PC-3 (cell line): ENCODE results near the gene PBX3. TPM values are rescaled to one million over a fixed set of nuclear protein-coding genes. Genes with fewer than 3 reads are reported as not detected.

ENCODE experiments used
- ATAC-seq: fragments of 200-7000 bp; cut with Tn5 transposase; 2 replicates; pipeline ENCODE4 v1.9.1; 2020; ENCODE audit warnings: mild to moderate bottlenecking, moderate library complexity
- BruUV-seq: library from RNA; stranded (reverse); fragments of 400-500 nt; replicated peaks from 2 replicates; lab custom pipeline; 2021; lab: Mats Ljungman, UMichigan
- CTCF ChIA-PET: fragments of 300-600 bp; sonication (Branson Sonifier 250); formaldehyde crosslinking; loops from one replicate; lab custom pipeline; 2022; ENCODE audit warnings: antibody characterized with exemption; lab: Charles Lee
- POLR2A ChIA-PET: fragments of 300-600 bp; sonication (Branson Sonifier 250); formaldehyde crosslinking; loops from one replicate; lab custom pipeline; 2022; ENCODE audit warnings: antibody characterized with exemption; ENCODE audit not compliant: unreplicated experiment; lab: Charles Lee
- DNase-seq: peaks from one replicate; pipeline ENCODE4 v3.0.0-alpha.2; 2015
- H2AFZ ChIP-seq: fragments of 300-600 bp; sonication (generic); 2 replicates; pipeline ENCODE4 v1.6.0; 2016; ENCODE audit warnings: antibody characterized with exemption, low read length
- H3F3A ChIP-seq: fragments of 300-600 bp; sonication (generic); one replicate; pipeline ENCODE4 v1.6.0; 2017; ENCODE audit warnings: antibody characterized with exemption, low read length, control low read depth, mild to moderate bottlenecking; ENCODE audit not compliant: unreplicated experiment
- H3K27ac ChIP-seq: fragments of 300-600 bp; sonication (generic); 2 replicates; pipeline ENCODE4 v1.5.1; 2016; ENCODE audit warnings: mild to moderate bottlenecking, low read length
- H3K27me3 ChIP-seq: fragments of 300-600 bp; sonication (generic); 2 replicates; pipeline ENCODE4 v1.6.1; 2016; ENCODE audit warnings: low read length, mixed read lengths
- H3K36me3 ChIP-seq: fragments of 300-600 bp; sonication (generic); 2 replicates; pipeline ENCODE4 v1.6.1; 2016; ENCODE audit warnings: low read depth, mixed run types, low read length, mixed read lengths
- H3K4me1 ChIP-seq: fragments of 300-600 bp; sonication (generic); 2 replicates; pipeline ENCODE4 v1.5.1; 2016; ENCODE audit warnings: low read length; ENCODE audit not compliant: insufficient read depth
- H3K4me2 ChIP-seq: fragments of 300-600 bp; sonication (generic); 2 replicates; pipeline ENCODE4 v1.6.0; 2016; ENCODE audit warnings: low read length
- H3K4me3 ChIP-seq: fragments of 300-600 bp; sonication (generic); 2 replicates; pipeline ENCODE4 v1.5.1; 2016; ENCODE audit warnings: mild to moderate bottlenecking, low read length, mixed read lengths
- H3K79me2 ChIP-seq: fragments of 300-600 bp; sonication (generic); 2 replicates; pipeline ENCODE4 v1.6.1; 2017; ENCODE audit warnings: low read length, mixed read lengths
- H3K9ac ChIP-seq: fragments of 300-600 bp; sonication (generic); 2 replicates; pipeline ENCODE4 v1.6.0; 2016; ENCODE audit warnings: mild to moderate bottlenecking, low read length
- H3K9me2 ChIP-seq: fragments of 300-600 bp; sonication (generic); replicated peaks from 2 replicates; pipeline ENCODE4 v1.6.1; 2016; ENCODE audit warnings: mixed run types, low read length, mixed read lengths
- H3K9me3 ChIP-seq: fragments of 300-600 bp; sonication (generic); 2 replicates; pipeline ENCODE4 v1.6.1; 2016; ENCODE audit warnings: low read length, mixed read lengths
- H4K20me1 ChIP-seq: fragments of 300-600 bp; sonication (generic); 2 replicates; pipeline ENCODE4 v1.6.1; 2016; ENCODE audit warnings: low read length, mixed read lengths
- EZH2 ChIP-seq: fragments of 300-600 bp; sonication (generic); IDR thresholded peaks from one replicate; pipeline ENCODE4 v1.6.1; 2017; ENCODE audit warnings: antibody characterized with exemption, mild to moderate bottlenecking, low read length; ENCODE audit not compliant: unreplicated experiment
- EZH2phosphoT487 ChIP-seq: fragments of 300-600 bp; sonication (generic); IDR thresholded peaks from 2 replicates; pipeline ENCODE4 v1.6.1; 2018; ENCODE audit warnings: mild to moderate bottlenecking, antibody characterized with exemption, low read length, borderline replicate concordance
- intact Hi-C: fragments of 100-400 bp; cut with micrococcal nuclease; formaldehyde crosslinking; loops from 2 replicates; pipeline ENCODE4 v1.9.0; 2023
- total RNA-seq: library from RNA; depleted of rRNA; stranded (reverse); fragments of >200 nt; gene quantifications from 2 replicates; pipeline ENCODE4 v1.2.3, GENCODE V29; 2014
- TF ChIP-seq, protein P1 (sequence below): fragments of 300-600 bp; sonication (generic); conservative IDR thresholded peaks from 2 replicates; pipeline ENCODE4 v1.5.1; 2017; ENCODE audit warnings: antibody characterized with exemption, low read depth, mild to moderate bottlenecking, low read length

The PBX3 gene
- total RNA-seq, 1 experiment from 2014 or later = 35.5 TPM

GRCh38 chr9:125805586-125805985, 58.4 kb downstream of the PBX3 start:
- no peaks in the 10 kb centered on the region for H4K20me1 ChIP-seq
- no peaks in the 10 kb centered on the region for H3K9me3 ChIP-seq
- DNase-seq = no peak
- H3K4me2 ChIP-seq = no peak overlapping the region
- ChIA-PET CTCF (no interaction called here), POLR2A (no interaction called here)
- no peak overlapping the region for H3K4me3 ChIP-seq
- no peaks in the 10 kb centered on the region for H3K36me3 ChIP-seq
- H3K9ac ChIP-seq = no peak overlapping the region
- BruUV-seq = no TSS peak
- no peaks in the 10 kb centered on the region for H3K27me3 ChIP-seq
- H3K4me1 ChIP-seq = no peaks in the 10 kb centered on the region
- no peaks in the 10 kb centered on the region for H3F3A ChIP-seq
- no peak overlapping the region for H3K27ac ChIP-seq
- no peak for ATAC-seq
- no peak for TF ChIP-seq EZH2
- TF ChIP-seq, protein P1, sequence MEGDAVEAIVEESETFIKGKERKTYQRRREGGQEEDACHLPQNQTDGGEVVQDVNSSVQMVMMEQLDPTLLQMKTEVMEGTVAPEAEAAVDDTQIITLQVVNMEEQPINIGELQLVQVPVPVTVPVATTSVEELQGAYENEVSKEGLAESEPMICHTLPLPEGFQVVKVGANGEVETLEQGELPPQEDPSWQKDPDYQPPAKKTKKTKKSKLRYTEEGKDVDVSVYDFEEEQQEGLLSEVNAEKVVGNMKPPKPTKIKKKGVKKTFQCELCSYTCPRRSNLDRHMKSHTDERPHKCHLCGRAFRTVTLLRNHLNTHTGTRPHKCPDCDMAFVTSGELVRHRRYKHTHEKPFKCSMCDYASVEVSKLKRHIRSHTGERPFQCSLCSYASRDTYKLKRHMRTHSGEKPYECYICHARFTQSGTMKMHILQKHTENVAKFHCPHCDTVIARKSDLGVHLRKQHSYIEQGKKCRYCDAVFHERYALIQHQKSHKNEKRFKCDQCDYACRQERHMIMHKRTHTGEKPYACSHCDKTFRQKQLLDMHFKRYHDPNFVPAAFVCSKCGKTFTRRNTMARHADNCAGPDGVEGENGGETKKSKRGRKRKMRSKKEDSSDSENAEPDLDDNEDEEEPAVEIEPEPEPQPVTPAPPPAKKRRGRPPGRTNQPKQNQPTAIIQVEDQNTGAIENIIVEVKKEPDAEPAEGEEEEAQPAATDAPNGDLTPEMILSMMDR = no peak
- TF ChIP-seq EZH2phosphoT487 = no peak
- intact Hi-C loops = no loop called here
- H3K9me2 ChIP-seq = no peaks in the 10 kb centered on the region
- H2AFZ ChIP-seq = no peak overlapping the region
- no peaks in the 10 kb centered on the region for H3K79me2 ChIP-seq

GRCh38 chr9:125807079-125807478, 59.9 kb downstream of the PBX3 start:
- Histone ChIP-seq H3K36me3 (no peaks in the 10 kb centered on the region), H3K9ac (no peak overlapping the region), H3K4me3 (no peak overlapping the region), H3F3A (no peaks in the 10 kb centered on the region), H3K9me3 (no peaks in the 10 kb centered on the region), H3K9me2 (no peaks in the 10 kb centered on the region), H3K27me3 (no peaks in the 10 kb centered on the region), H3K4me2 (no peak overlapping the region), H2AFZ (no peak overlapping the region), H4K20me1 (no peaks in the 10 kb centered on the region), H3K27ac (no peak overlapping the region), H3K4me1 (no peaks in the 10 kb centered on the region), H3K79me2 (no peaks in the 10 kb centered on the region)
- no peak for DNase-seq
- ChIA-PET POLR2A (no interaction called here), CTCF (no interaction called here)
- ATAC-seq = no peak
- BruUV-seq = no TSS peak
- TF ChIP-seq, protein P1 = no peak
- TF ChIP-seq EZH2phosphoT487 = no peak
- no peak for TF ChIP-seq EZH2
- intact Hi-C loops = no loop called here

GRCh38 chr9:125810161-125810560, 63.0 kb downstream of the PBX3 start:
- POLR2A ChIA-PET = no interaction called here
- H3K4me2 ChIP-seq = no peak overlapping the region
- H3K9me2 ChIP-seq = no peaks in the 10 kb centered on the region
- H3K4me3 ChIP-seq = no peak overlapping the region
- no peaks in the 10 kb centered on the region for H3K79me2 ChIP-seq
- no peak overlapping the region for H3K27ac ChIP-seq
- H3K9ac ChIP-seq = no peak overlapping the region
- CTCF ChIA-PET = no interaction called here
- H3K4me1 ChIP-seq = peaks cover 3% of the 10 kb centered on the region; the same call in 1 of the 2 replicates
- intact Hi-C loops = no loop called here
- no TSS peak for BruUV-seq
- no peak for ATAC-seq
- no peak for TF ChIP-seq EZH2phosphoT487
- TF ChIP-seq, protein P1 = no peak
- no peak for TF ChIP-seq EZH2
- no peaks in the 10 kb centered on the region for H3K36me3 ChIP-seq
- H3K27me3 ChIP-seq = no peaks in the 10 kb centered on the region
- no peak overlapping the region for H2AFZ ChIP-seq
- DNase-seq = no peak
- no peaks in the 10 kb centered on the region for H4K20me1 ChIP-seq
- H3F3A ChIP-seq = no peaks in the 10 kb centered on the region
- no peaks in the 10 kb centered on the region for H3K9me3 ChIP-seq
